NCI-H526 treated with DMSO at 0.1 percent for 48 hours (cell line): Measurements from ENCODE around the gene PADI6.
A peak's percentile ranks its signal among the peaks of the same experiment; 100 is the strongest.
"Not testable (repeated sequence)": the region's sequence is repeated elsewhere in the genome, so short reads cannot be mapped to it uniquely, and the experiment has no call there.

ENCODE experiments used
- DNase-seq: peaks from one replicate; lab custom pipeline; 2025; lab: John Stamatoyannopoulos, UW

The PADI6 gene

GRCh38 chr1:17371896-17372295 lies at the start of gene PADI6:
TSS of gene PADI6 (plus strand) at chr1:17372196. CDS start at chr1:17372246, 50 bp downstream.
- no peak for DNase-seq

DNA sequence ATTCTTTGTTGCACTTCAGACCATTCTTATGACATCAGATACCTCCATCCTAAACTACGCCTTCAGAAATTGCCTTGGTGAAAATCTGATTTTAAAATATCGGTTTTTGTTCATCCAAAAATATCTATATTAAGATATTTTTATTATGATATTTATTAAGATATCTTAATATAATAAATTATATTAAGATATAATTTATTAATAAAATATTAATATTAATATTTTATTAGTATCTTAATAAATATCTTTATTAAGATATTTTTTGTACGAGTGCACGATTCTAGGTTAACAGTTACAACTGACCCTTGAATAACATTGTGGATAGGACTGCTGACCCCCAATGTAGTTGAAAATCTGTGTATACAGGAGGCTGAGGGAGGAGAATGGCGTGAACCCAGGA lies 43.1 kb upstream of the PADI6 start:
- no peak for DNase-seq

- DNase-seq: no peak
These were observed 42.4 kb upstream of the PADI6 start for GRCh38 chr1:17329610-17330009.

DNA sequence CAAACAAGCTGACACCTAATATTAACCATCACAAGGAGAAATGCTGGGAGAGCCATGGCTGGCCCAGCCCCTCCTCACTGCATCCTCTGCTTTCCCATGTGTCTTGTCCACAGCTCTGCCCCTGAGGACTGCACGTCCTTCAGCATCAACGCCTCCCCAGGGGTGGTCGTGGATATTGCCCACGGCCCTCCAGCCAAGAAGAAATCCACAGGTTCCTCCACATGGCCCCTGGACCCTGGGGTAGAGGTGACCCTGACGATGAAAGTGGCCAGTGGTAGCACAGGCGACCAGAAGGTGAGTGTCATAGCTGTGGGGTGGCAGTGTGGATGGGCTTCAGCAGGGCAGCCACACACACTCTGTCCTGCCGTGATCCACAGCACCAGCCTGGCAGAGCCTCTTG lies 41.1 kb upstream of the PADI6 start:
- DNase-seq: no peak

DNA sequence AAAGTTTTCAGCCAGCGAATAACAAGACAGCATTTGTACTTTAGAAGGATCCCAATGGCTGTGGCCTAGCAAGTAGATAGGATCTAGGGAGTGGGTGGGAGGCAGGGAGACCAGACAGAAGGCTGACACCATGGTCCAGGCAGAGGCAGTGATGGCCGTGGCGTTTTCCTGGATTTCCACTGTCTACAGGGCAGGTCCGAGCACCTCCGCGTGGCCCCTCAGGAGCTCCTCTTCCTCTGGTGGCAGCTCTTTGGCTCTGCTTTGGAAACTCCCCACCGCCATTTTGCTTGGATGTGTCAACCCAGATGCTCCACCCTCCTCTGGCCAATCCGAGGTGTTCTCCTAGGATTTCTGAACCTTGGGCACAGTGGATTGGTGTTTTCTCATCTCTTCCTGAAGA lies 38.9 kb upstream of the PADI6 start:
- no peak for DNase-seq

DNA sequence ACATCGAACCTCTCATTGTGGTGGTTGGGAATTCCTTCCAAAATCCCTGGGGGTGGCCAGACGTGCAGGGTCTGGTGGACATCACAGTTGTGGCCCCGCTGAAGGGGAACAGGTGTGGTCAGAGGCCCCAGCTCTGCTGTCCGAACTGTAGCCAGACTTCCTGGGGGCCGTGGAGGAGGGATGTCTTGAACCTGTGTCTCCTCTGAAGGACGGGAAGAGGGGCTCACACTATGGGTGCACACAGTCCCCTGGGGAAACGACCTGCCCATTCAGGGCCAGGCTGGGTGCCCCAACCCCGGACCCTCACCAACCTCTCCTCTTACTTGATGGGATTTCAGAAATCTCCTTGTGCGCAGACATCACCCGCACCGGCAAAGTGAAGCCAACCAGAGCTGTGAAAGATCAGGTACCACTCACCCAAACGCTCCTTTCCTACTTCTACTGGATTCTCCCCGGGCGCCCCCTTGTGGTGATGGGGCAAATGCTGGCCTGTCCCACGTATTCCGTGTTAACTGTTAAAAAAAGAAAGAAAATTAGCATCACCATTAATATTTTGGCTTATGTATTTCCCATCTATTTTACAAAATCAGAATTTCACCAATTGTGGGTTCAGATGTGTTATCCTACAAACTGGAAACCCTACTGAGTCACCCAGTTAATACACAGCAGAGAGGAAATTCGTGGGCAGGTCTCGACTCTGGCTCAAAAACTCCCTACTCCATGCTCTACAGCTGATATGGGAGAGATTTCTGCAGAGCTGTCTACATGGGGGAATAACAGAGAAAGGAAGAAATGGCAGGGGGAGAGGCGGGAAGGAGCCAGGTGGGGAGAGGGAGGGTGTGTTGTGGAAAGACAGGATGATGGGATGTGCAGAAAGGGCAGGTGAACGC lies 35.9 kb upstream of the PADI6 start:
- peak; percentile 4 for DNase-seq

DNA sequence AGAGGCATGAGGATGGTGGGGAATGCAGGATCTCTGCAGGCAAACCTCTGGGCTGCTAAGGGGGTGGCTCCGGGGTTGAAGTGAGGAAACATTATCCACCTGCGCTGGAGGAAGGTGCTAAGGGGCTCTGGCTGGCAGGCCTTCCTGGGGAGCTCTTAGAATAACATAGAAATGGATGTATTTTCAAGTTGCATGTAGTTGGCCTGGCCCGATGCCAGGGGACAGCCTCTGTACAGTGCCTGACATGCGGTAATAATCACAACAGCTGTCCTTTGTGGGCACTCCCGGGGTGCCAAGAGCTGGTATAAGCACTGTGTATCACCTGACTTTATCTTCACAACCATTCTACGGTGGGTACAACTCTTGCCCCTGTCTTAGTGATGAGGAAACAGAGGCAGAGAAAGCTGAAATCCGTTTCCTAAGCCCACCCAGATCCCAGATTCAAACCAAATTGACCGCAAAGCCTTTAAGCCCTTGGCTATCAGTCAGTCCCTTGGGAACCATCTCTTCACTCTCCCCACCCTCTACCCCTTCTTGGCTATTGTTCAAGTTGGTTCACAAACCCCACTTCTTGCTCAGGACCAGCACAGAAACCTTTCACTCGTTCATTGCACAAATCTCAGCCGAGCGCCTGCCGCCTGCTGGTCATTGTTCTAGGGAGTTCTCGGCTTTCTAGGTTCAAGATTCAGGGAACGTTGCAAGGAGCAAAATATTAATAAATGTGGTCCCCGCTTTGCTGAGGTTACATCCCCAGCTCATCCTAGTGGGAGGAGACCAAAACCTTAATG lies 33.1 kb upstream of the PADI6 start:
- no peak for DNase-seq

DNA sequence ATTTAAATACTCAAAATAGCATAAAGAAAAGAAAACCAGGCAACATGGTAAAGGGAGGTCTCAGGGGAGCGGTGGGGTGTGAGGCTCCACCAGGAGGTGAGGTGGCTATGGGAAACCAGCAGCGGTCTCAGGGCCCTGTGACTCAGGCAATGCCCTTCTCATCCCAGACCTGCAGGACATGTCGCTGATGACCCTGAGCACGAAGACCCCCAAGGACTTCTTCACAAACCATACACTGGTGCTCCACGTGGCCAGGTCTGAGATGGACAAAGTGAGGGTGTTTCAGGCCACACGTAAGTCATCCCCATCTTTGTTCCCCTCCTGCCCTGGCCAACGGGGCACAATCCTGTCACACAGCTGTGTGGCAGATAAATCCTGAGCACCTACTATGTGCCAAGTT lies 32.5 kb upstream of the PADI6 start:
- no peak for DNase-seq

GRCh38 chr1:17340358-17340757 lies 31.6 kb upstream of the PADI6 start:
- DNase-seq: no peak

- no peak for DNase-seq
These were observed 30.0 kb upstream of the PADI6 start for GRCh38 chr1:17342014-17342441.

DNA sequence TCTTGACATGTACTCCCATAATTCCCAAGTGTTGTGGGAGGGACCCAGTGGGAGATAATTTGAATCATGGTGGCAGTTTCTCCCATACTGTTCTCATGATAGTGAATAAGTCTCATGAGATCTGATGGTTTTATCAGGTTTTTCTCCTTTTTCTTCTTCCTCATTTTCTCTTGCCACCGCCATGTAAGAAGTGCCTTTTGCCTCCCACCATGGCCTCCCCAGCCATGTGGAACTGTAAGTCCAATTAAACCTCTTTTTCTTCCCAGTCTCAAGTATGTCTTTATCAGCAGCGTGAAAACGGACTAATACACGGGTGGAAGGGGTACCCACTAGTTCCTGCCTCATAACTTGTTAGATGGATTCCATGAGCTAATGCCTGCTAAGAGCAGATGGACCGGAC lies 26.5 kb upstream of the PADI6 start:
- not testable (repeated sequence) for DNase-seq

DNA sequence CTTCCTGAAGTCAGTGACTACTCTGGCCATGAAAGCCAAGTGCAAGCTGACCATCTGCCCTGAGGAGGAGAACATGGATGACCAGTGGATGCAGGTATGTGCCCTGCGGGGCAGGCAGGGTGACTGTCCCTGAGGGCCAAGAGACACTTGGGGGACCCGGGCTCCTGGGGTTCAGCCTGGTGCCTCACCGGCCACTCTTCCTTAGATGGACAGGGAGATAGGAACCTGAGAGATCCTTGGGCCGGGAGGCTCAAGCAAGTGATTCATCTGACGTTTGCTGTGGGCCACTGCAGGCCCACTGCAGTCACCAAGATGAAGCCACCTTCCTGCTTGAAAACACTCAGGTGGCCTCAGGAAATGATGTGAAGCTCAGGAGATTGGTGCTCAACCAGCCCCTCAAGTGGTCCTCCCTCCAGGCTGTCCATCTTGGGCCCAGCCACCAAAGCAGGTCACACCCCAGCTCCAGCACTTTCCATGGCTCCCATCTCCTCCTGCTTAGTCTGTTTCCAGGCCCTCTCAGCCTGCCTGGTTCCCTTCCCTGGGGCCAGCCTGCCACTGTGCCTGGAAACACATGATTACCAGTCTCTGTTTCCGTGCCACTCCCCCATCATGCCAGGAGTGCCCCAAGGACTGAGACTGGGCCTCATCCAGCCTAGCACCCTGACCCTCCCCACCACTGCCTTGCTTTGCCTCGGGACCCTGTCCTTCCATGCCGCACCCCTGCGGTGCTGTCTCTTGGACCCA lies 25.8 kb upstream of the PADI6 start:
- no peak for DNase-seq

- no peak for DNase-seq
These were observed 24.0 kb upstream of the PADI6 start for GRCh38 chr1:17347769-17348592.

GRCh38 chr1:17348593-17349234 lies 23.3 kb upstream of the PADI6 start:
- no peak for DNase-seq

GRCh38 chr1:17350083-17350482 lies 21.9 kb upstream of the PADI6 start:
- DNase-seq: no peak

- DNase-seq: no peak
These were observed 21.0 kb upstream of the PADI6 start for GRCh38 chr1:17350928-17351446.

- DNase-seq: no peak
These were observed 20.2 kb upstream of the PADI6 start for GRCh38 chr1:17351598-17352324.

DNA sequence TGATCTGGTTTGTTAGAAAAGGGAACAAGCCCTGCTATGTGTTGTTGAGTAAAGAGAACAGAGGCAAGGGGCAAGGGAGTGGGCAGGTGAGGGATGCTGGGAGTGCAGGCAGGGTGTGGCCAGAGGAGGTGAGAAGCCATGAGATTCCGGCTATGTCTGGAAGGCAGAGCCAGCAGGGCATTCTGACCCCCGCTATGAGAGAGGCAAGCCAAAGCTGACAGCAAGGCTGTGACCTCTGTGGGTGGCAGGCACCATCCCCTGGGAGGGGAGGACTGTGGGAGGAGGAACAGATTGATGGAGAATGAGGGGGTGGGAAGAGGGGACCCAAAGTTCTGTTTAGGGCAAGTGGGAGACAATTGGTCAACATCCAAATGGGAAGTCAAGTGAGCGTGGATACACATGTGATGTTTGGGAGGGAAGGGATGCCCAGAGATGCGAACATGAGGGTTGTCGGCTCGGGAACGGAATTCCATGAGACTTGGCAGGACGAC lies 19.5 kb upstream of the PADI6 start:
- DNase-seq: no peak

GRCh38 chr1:17355898-17356297 lies 16.1 kb upstream of the PADI6 start:
- DNase-seq: no peak
